Measurements from ENCODE around the gene WWP2.

DNA sequence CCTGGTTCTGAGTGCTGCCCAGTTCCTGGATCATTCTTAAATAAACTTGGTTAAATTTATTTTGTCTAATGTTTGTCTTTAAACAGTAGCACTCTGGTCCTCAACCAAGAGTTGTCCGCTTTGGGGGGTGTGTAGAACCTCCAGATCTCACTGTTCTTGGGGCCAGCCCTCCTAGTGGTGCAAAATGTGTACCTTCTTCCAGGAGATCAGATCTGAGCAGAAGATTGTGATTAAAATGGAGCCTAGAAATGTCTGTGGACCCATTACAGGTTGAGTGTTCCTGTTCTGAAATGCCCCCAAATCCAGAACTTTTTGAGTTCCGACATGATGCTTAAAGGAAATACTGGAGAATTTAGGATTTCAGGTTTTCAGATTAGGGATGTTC is 143.0 kb downstream of the WWP2 start:
- TF ChIP-seq, protein P1, sequence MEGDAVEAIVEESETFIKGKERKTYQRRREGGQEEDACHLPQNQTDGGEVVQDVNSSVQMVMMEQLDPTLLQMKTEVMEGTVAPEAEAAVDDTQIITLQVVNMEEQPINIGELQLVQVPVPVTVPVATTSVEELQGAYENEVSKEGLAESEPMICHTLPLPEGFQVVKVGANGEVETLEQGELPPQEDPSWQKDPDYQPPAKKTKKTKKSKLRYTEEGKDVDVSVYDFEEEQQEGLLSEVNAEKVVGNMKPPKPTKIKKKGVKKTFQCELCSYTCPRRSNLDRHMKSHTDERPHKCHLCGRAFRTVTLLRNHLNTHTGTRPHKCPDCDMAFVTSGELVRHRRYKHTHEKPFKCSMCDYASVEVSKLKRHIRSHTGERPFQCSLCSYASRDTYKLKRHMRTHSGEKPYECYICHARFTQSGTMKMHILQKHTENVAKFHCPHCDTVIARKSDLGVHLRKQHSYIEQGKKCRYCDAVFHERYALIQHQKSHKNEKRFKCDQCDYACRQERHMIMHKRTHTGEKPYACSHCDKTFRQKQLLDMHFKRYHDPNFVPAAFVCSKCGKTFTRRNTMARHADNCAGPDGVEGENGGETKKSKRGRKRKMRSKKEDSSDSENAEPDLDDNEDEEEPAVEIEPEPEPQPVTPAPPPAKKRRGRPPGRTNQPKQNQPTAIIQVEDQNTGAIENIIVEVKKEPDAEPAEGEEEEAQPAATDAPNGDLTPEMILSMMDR (conservative IDR thresholded peaks at IDR 0.05; ENCODE audit: low read length), result no peak
- TF ChIP-seq EZH2phosphoT487 (IDR thresholded peaks at IDR 0.05; ENCODE audit: borderline replicate concordance, low read depth, low read length), result no peak

Measured in OCI-LY7 (cell line).